RKO (cell line): Measurements from ENCODE around the gene PKHD1.

Experiments
- DNase-seq: peaks from one replicate; pipeline ENCODE4 v3.0.0-alpha.2; 2016; ENCODE audit warnings: low spot score

Gene PKHD1

GRCh38 chr6:52106994-52107393 lies 19.6 kb upstream of the PKHD1 start:
- DNase-seq = no peak

GRCh38 chr6:52104979-52105378 lies 17.6 kb upstream of the PKHD1 start:
- DNase-seq = no peak

- no peak for DNase-seq
These were observed 16.2 kb upstream of the PKHD1 start for GRCh38 chr6:52103623-52104022.

GRCh38 chr6:52102405-52102804 lies 15.0 kb upstream of the PKHD1 start:
- DNase-seq = no peak

GRCh38 chr6:52098721-52099120 lies 11.3 kb upstream of the PKHD1 start:
- no peak for DNase-seq

GRCh38 chr6:52089758-52090348 lies 2.4 kb upstream of the PKHD1 start:
- DNase-seq = no peak

- DNase-seq = no peak
These were observed 672 bp downstream of the PKHD1 start for GRCh38 chr6:52086741-52087140.

- no peak for DNase-seq
These were observed 6.2 kb downstream of the PKHD1 start for GRCh38 chr6:52081237-52081636.

- no peak for DNase-seq
These were observed 9.3 kb downstream of the PKHD1 start for GRCh38 chr6:52077961-52078625.

- no peak for DNase-seq
These were observed 10.1 kb downstream of the PKHD1 start for GRCh38 chr6:52077180-52077884.

- DNase-seq = no peak
These were observed 10.6 kb downstream of the PKHD1 start for GRCh38 chr6:52076791-52077179.

GRCh38 chr6:52074716-52075115 lies 12.7 kb downstream of the PKHD1 start:
- DNase-seq = no peak

- no peak for DNase-seq
These were observed 13.3 kb downstream of the PKHD1 start for GRCh38 chr6:52074155-52074554.

- DNase-seq = peak; percentile 19
These were observed 21.8 kb downstream of the PKHD1 start for GRCh38 chr6:52065621-52066020.

- peak; percentile 64 for DNase-seq
These were observed 23.6 kb downstream of the PKHD1 start for GRCh38 chr6:52063584-52064344.

GRCh38 chr6:52061481-52061880 lies 25.9 kb downstream of the PKHD1 start:
- no peak for DNase-seq

- DNase-seq = no peak
These were observed 27.6 kb downstream of the PKHD1 start for GRCh38 chr6:52059821-52060220.

GRCh38 chr6:52055451-52055850 lies 32.0 kb downstream of the PKHD1 start:
- no peak for DNase-seq

GRCh38 chr6:52053038-52053695 lies 34.2 kb downstream of the PKHD1 start:
- DNase-seq = no peak

GRCh38 chr6:52050051-52050405 lies 37.4 kb downstream of the PKHD1 start:
- DNase-seq = no peak

- DNase-seq = peak; percentile 59
These were observed 38.0 kb downstream of the PKHD1 start for GRCh38 chr6:52049252-52050050.
